ENCODE data around the gene PPP2R5C. TPM values are rescaled to one million over a fixed set of nuclear protein-coding genes. Genes with fewer than 3 reads are reported as not detected.
"Not testable (repeated sequence)": the region's sequence is repeated elsewhere in the genome, so short reads cannot be mapped to it uniquely, and the experiment has no call there.

PPP2R5C gene
- total and polyA plus RNA-seq, 8 donors: 41.6 to 76.1 (median 55.9) TPM

GRCh38 chr14:101729382-101729781 is 32.1 kb upstream of the PPP2R5C start:
- 91 to 94% methylated on average over 6 of the region's 6 CpGs for WGBS, 2 donors
- Histone ChIP-seq H3K27ac (no peak overlapping the region), H3K4me1 (peaks cover 12 to 19% (median 12%) of the 10 kb centered on the region in 3 donors), H3K4me3 (no peak overlapping the region), H3K27me3 (no peaks in the 10 kb centered on the region), H3K9me3 (no peaks in the 10 kb centered on the region), H3K36me3 (no peaks in the 10 kb centered on the region)
- intact Hi-C loops (cut with DNase I): no loop called here
- DNase-seq: no peak
- ATAC-seq: no peak
- no peak for FAIRE-seq
- TF ChIP-seq CTCF (IDR thresholded peaks at IDR 0.05): no peak

- intact Hi-C loops (cut with DNase I); H3K27me3 ChIP-seq; FAIRE-seq; DNase-seq; H3K4me3 ChIP-seq; H3K9me3 ChIP-seq; H3K36me3 ChIP-seq; H3K27ac ChIP-seq; ATAC-seq: not testable (repeated sequence)
- WGBS, 2 donors: 92% methylated on average over 4 of the region's 4 CpGs
- peaks cover 12 to 19% (median 12%) of the 10 kb centered on the region in 3 donors for H3K4me1 ChIP-seq
Measured at GRCh38 chr14:101730157-101730556, 31.4 kb upstream of the PPP2R5C start.

GRCh38 chr14:101730626-101731186 is 30.8 kb upstream of the PPP2R5C start:
- peaks cover 12 to 19% (median 12%) of the 10 kb centered on the region in 3 donors for H3K4me1 ChIP-seq
- no peak overlapping the region for H3K4me3 ChIP-seq
- peak overlapping the region; percentile 77 to 93 (median 80) for H3K27ac ChIP-seq
- WGBS, 2 donors: 87 to 91% methylated on average over 3 of the region's 3 CpGs
- H3K36me3 ChIP-seq: no peaks in the 10 kb centered on the region
- H3K27me3 ChIP-seq: no peaks in the 10 kb centered on the region
- no peak for FAIRE-seq
- no peaks in the 10 kb centered on the region for H3K9me3 ChIP-seq
- ATAC-seq: no peak
- no peak for DNase-seq
- intact Hi-C loops (cut with DNase I): no loop called here
- no peak for TF ChIP-seq CTCF (IDR thresholded peaks at IDR 0.05)

- WGBS, 2 donors: 11 to 14% methylated on average over 16 of the region's 16 CpGs
- DNase-seq (peak; percentile 76 to 93 (median 88)), FAIRE-seq (no peak), ATAC-seq (peak; percentile 89 to 96 (median 92))
- Histone ChIP-seq H3K27ac (peak overlapping the region; percentile 77 to 93 (median 80)), H3K4me1 (peaks cover 12 to 19% (median 12%) of the 10 kb centered on the region in 3 donors), H3K4me3 (peak overlapping the region in 1 of 4 donors; percentile 2), H3K27me3 (no peaks in the 10 kb centered on the region), H3K9me3 (no peaks in the 10 kb centered on the region), H3K36me3 (no peaks in the 10 kb centered on the region)
- no peak for TF ChIP-seq CTCF (IDR thresholded peaks at IDR 0.05)
- intact Hi-C loops (cut with DNase I): no loop called here
Measured at GRCh38 chr14:101731187-101732080, 30.1 kb upstream of the PPP2R5C start.

- DNase-seq: no peak
- Histone ChIP-seq H3K36me3 (no peaks in the 10 kb centered on the region), H3K27me3 (no peaks in the 10 kb centered on the region), H3K4me1 (peaks cover 12 to 19% (median 12%) of the 10 kb centered on the region in 3 donors), H3K27ac (peak overlapping the region; percentile 77 to 93 (median 80)), H3K9me3 (no peaks in the 10 kb centered on the region), H3K4me3 (peak overlapping the region in 1 of 4 donors; percentile 2)
- no peak for FAIRE-seq
- no peak for TF ChIP-seq CTCF (IDR thresholded peaks at IDR 0.05)
- 91 to 94% methylated on average over 5 of the region's 5 CpGs for WGBS, 2 donors
- intact Hi-C loops (cut with DNase I): no loop called here
- ATAC-seq: no peak
Measured at GRCh38 chr14:101732118-101732517, 29.4 kb upstream of the PPP2R5C start.

Data from pancreas (tissue), 10 donors.